Measurements from ENCODE around the gene IGFLR1. TPM values are rescaled to one million over a fixed set of nuclear protein-coding genes. Genes with fewer than 3 reads are reported as not detected.
A peak's percentile ranks its signal among the peaks of the same experiment; 100 is the strongest.

Gene IGFLR1, protein sequence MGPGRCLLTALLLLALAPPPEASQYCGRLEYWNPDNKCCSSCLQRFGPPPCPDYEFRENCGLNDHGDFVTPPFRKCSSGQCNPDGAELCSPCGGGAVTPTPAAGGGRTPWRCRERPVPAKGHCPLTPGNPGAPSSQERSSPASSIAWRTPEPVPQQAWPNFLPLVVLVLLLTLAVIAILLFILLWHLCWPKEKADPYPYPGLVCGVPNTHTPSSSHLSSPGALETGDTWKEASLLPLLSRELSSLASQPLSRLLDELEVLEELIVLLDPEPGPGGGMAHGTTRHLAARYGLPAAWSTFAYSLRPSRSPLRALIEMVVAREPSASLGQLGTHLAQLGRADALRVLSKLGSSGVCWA
- 50.9 TPM for total RNA-seq (2013)
- polyA plus RNA-seq (100 to 1,000 TPM in 2 of 3 donors, 10 to 100 TPM in 1; 80.5 to 144 (median 119) TPM), polyA minus RNA-seq (27.0 and 42.9 TPM in 2 replicates), total RNA-seq (0.08 to 3.9 (median 1.4) reads per million in 11 experiments)

DNA sequence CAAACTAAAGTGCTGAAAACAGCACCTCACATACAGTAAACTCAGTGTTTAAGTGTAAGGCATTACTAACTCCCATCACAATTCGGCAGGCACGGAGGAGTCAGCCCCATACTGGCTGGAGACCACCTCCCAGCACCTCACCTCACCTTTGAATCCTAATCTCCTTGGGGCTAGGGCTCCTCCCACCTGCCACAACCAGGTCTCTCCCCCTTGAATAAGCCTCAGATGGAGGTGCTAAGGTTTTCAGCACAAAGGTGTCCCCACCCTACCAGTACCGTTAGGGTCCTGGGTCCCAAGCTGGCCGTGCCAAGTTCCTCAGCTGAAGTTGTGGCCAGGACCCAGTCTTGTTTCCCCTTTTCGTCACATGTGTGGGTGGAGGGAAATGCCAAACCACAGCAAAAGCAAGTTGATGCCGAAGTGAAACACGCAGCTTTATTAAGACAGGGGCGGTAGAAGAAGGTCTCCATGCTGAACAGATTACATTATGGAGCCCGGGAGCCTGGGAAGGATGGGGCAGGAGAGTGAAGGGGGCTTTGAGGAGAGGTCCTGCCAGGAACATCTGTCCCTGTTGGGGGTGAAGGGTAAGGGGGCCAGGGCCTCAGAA lies at the start of gene IGFLR1:
Gene IGFLR1 (minus strand): TSS at position 332 of the 604 bp plus-strand sequence. CDS start 1,272 bp downstream, outside the sequence.
- H3K79me2 ChIP-seq (ENCODE audit: insufficient read depth, low read length) = peaks cover 52% of the 10 kb centered on the region
- TF ChIP-seq, protein P1, sequence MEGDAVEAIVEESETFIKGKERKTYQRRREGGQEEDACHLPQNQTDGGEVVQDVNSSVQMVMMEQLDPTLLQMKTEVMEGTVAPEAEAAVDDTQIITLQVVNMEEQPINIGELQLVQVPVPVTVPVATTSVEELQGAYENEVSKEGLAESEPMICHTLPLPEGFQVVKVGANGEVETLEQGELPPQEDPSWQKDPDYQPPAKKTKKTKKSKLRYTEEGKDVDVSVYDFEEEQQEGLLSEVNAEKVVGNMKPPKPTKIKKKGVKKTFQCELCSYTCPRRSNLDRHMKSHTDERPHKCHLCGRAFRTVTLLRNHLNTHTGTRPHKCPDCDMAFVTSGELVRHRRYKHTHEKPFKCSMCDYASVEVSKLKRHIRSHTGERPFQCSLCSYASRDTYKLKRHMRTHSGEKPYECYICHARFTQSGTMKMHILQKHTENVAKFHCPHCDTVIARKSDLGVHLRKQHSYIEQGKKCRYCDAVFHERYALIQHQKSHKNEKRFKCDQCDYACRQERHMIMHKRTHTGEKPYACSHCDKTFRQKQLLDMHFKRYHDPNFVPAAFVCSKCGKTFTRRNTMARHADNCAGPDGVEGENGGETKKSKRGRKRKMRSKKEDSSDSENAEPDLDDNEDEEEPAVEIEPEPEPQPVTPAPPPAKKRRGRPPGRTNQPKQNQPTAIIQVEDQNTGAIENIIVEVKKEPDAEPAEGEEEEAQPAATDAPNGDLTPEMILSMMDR (IDR thresholded peaks at IDR 0.05) = no peak
- 1% methylated on average over 7 of the region's 9 CpGs for WGBS (ENCODE audit: insufficient coverage)
- H3K4me3 ChIP-seq (replicated peaks in 1 of 3; ENCODE audit: low read depth in 2 of 3, low read length in 3 of 3) = peak within 1 kb of the TSS; percentile 62 to 100 (median 89)
- H3K27ac ChIP-seq (ENCODE audit: low read depth in 1 of 2, low read length in 2 of 2) = peak within 1 kb of the TSS; percentile 84 to 90
- no peaks in the 10 kb centered on the region for H3K9me3 ChIP-seq (replicated peaks in 1 of 2; ENCODE audit: control insufficient read depth in 1 of 2, insufficient read depth in 1 of 2, low read length in 2 of 2)
- peaks cover 31% of the 10 kb centered on the region for H4K20me1 ChIP-seq (ENCODE audit: insufficient read depth, low read length)
- H3K9me3 Mint-ChIP-seq = no peaks in the 10 kb centered on the region
- H3K27me3 ChIP-seq (ENCODE audit: control insufficient read depth in 2 of 2, insufficient read depth in 2 of 2, low read length in 2 of 2) = no peaks in the 10 kb centered on the region
- peaks cover 50% of the 10 kb centered on the region for H3K4me1 Mint-ChIP-seq
- DNase-seq = peak; percentile 77 to 88 (median 78)
- no peaks in the 10 kb centered on the region for H3K27me3 Mint-ChIP-seq (ENCODE audit: low read depth in 3 of 3)
- peak within 1 kb of the TSS; percentile 100 for H3K4me2 ChIP-seq (replicated peaks; ENCODE audit: extremely low read depth, low read length, poor library complexity, severe bottlenecking)
- peak within 1 kb of the TSS; percentile 90 to 96 for H3K4me3 Mint-ChIP-seq
- H3K36me3 Mint-ChIP-seq = peaks cover 21 to 33% of the 10 kb centered on the region in 2 donors
- peaks cover 22 to 24% of the 10 kb centered on the region in 2 donors for H3K36me3 ChIP-seq (replicated peaks in 1 of 2; ENCODE audit: control insufficient read depth in 1 of 2, insufficient read depth in 2 of 2, low read length in 2 of 2)
- H2AFZ ChIP-seq (ENCODE audit: insufficient read depth, low read depth, low read length, poor library complexity, severe bottlenecking) = peak within 1 kb of the TSS; percentile 79
- H3K4me1 ChIP-seq (ENCODE audit: control insufficient read depth in 1 of 2, insufficient read depth in 2 of 2, low read length in 2 of 2) = peaks cover 54 to 68% of the 10 kb centered on the region in 2 donors
- H3K27ac Mint-ChIP-seq = peak within 1 kb of the TSS; percentile 96 to 98 (median 97)
- H3K9ac ChIP-seq (ENCODE audit: insufficient read depth, low read length, poor library complexity, severe bottlenecking) = peak within 1 kb of the TSS; percentile 60
- intact Hi-C loops (cut with micrococcal nuclease) = loop anchor here (5.0 to 10.0 kb wide), 8 partner anchors 35 to 1593 kb away; partner anchors contain the start of genes ARHGAP33 (in 1 of the 2), CAPNS1 (in 1 of the 2), COX6B1 (in 1 of the 2) and ETV2 (in 1 of the 2)

GRCh38 chr19:35791814-35792279 lies 49.6 kb upstream of the IGFLR1 start:
- H3K4me3 Mint-ChIP-seq = no peak overlapping the region
- TF ChIP-seq, protein P1 (IDR thresholded peaks at IDR 0.05) = no peak
- no peak for DNase-seq
- H3K27ac Mint-ChIP-seq = no peak overlapping the region
- peaks cover 0 to 5% (median 0%) of the 10 kb centered on the region in 7 donors for H3K9me3 Mint-ChIP-seq
- 94% methylated on average over 6 of the region's 9 CpGs for WGBS (ENCODE audit: insufficient coverage)
- peaks cover 0 to 4% of the 10 kb centered on the region in 2 donors for H3K36me3 Mint-ChIP-seq
- Histone ChIP-seq H3K4me1 (ENCODE audit: control insufficient read depth in 1 of 2, insufficient read depth in 2 of 2, low read length in 2 of 2) (no peaks in the 10 kb centered on the region), H3K27ac (ENCODE audit: low read depth in 1 of 2, low read length in 2 of 2) (no peak overlapping the region), H4K20me1 (ENCODE audit: insufficient read depth, low read length) (no peaks in the 10 kb centered on the region), H3K27me3 (ENCODE audit: control insufficient read depth in 2 of 2, insufficient read depth in 2 of 2, low read length in 2 of 2) (peaks cover 2 to 7% of the 10 kb centered on the region in 2 donors), H2AFZ (ENCODE audit: insufficient read depth, low read depth, low read length, poor library complexity, severe bottlenecking) (no peak overlapping the region), H3K79me2 (ENCODE audit: insufficient read depth, low read length) (no peaks in the 10 kb centered on the region), H3K9ac (ENCODE audit: insufficient read depth, low read length, poor library complexity, severe bottlenecking) (no peak overlapping the region), H3K36me3 (replicated peaks in 1 of 2; ENCODE audit: control insufficient read depth in 1 of 2, insufficient read depth in 2 of 2, low read length in 2 of 2) (peaks cover 0 to 7% of the 10 kb centered on the region in 2 donors), H3K4me2 (replicated peaks; ENCODE audit: extremely low read depth, low read length, poor library complexity, severe bottlenecking) (no peak overlapping the region), H3K9me3 (replicated peaks in 1 of 2; ENCODE audit: control insufficient read depth in 1 of 2, insufficient read depth in 1 of 2, low read length in 2 of 2) (no peaks in the 10 kb centered on the region), H3K4me3 (replicated peaks in 1 of 3; ENCODE audit: low read depth in 2 of 3, low read length in 3 of 3) (no peak overlapping the region)
- H3K27me3 Mint-ChIP-seq (ENCODE audit: low read depth in 3 of 3) = peaks cover 17 to 26% (median 20%) of the 10 kb centered on the region in 3 donors
- H3K4me1 Mint-ChIP-seq = no peaks in the 10 kb centered on the region
- intact Hi-C loops (cut with micrococcal nuclease) = no loop called here
